ENCODE results near the gene OBSCN.

DNA sequence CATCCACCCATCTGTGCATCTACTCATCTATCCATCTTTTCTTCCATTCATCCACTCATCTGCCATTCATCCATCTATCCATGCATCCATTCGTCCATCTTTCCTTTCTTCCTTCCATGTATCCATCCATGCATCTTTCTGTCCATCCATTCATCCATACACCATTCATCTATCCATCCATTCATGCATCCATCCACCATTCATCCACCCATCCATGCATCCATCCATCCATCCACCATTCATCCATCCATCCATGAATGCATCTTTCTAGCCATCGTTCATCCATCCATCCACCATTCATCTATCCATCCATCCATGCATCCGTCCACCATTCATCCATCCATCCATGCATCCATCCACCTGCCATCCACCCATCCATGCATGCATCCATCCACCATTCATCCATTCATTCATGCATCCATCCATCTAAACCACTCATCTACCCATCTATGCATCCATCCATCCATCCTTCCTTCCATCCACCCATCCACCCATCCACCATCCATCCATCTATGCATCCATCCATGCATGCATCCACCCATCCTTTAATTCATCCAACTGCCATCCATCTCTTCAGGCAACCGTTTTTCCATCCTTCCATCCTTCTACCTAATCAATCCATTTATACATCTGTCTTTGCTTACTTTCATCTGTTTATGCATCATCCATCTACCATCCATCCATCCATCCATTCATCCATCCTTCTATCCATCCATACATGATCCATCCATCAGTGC is 111.7 kb downstream of the OBSCN start:
- TF ChIP-seq, protein P1, sequence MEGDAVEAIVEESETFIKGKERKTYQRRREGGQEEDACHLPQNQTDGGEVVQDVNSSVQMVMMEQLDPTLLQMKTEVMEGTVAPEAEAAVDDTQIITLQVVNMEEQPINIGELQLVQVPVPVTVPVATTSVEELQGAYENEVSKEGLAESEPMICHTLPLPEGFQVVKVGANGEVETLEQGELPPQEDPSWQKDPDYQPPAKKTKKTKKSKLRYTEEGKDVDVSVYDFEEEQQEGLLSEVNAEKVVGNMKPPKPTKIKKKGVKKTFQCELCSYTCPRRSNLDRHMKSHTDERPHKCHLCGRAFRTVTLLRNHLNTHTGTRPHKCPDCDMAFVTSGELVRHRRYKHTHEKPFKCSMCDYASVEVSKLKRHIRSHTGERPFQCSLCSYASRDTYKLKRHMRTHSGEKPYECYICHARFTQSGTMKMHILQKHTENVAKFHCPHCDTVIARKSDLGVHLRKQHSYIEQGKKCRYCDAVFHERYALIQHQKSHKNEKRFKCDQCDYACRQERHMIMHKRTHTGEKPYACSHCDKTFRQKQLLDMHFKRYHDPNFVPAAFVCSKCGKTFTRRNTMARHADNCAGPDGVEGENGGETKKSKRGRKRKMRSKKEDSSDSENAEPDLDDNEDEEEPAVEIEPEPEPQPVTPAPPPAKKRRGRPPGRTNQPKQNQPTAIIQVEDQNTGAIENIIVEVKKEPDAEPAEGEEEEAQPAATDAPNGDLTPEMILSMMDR (IDR thresholded peaks at IDR 0.05; ENCODE audit: insufficient read depth, low read length): no peak
- TF ChIP-seq GABPA (IDR thresholded peaks at IDR 0.05; ENCODE audit: low read depth) (no peak), POLR2AphosphoS5 (IDR thresholded peaks at IDR 0.05; ENCODE audit: low read depth) (no peak)

All from HL-60 (cell line).